Bronchial epithelial cell (primary cell): ENCODE data around the gene OSBP. TPM values are rescaled to one million over a fixed set of nuclear protein-coding genes. Genes with fewer than 3 reads are reported as not detected.

Experiments used
- DNase-seq: peaks from one replicate; pipeline ENCODE4 v3.0.0-alpha.2; 2010; ENCODE audit warnings: low read depth
- FAIRE-seq: peaks from 2 replicates; lab custom pipeline; 2011; peaks lifted over from hg19 to GRCh38; lab: Jason Lieb, UNC
- H3K27me3 ChIP-seq: 2 replicates; pipeline ENCODE4 v1.5.1; 2011; ENCODE audit warnings: low read length; ENCODE audit not compliant: control insufficient read depth, insufficient read depth
- H3K36me3 ChIP-seq: 2 replicates; pipeline ENCODE4 v1.5.1; 2011; ENCODE audit warnings: low read length; ENCODE audit not compliant: control insufficient read depth, insufficient read depth
- H3K4me3 ChIP-seq: 2 replicates; pipeline ENCODE4 v1.5.1; 2011; ENCODE audit warnings: mild to moderate bottlenecking, low read depth, low read length, control low read depth
- total RNA-seq: library from RNA; depleted of rRNA; stranded (reverse); fragments of >200 nt; gene quantifications from 2 replicates; pipeline ENCODE4 v1.2.1, GENCODE V29; 2014
- TF ChIP-seq, protein P1 (sequence below): IDR thresholded peaks from 2 replicates; pipeline ENCODE4 v1.5.1; 2011; ENCODE audit warnings: mild to moderate bottlenecking, moderate library complexity, low read length, control low read depth, inconsistent platforms; ENCODE audit not compliant: insufficient read depth, severe bottlenecking

Gene OSBP
- total RNA-seq, 1 donor from 2014 or later, result 32.1 TPM

DNA sequence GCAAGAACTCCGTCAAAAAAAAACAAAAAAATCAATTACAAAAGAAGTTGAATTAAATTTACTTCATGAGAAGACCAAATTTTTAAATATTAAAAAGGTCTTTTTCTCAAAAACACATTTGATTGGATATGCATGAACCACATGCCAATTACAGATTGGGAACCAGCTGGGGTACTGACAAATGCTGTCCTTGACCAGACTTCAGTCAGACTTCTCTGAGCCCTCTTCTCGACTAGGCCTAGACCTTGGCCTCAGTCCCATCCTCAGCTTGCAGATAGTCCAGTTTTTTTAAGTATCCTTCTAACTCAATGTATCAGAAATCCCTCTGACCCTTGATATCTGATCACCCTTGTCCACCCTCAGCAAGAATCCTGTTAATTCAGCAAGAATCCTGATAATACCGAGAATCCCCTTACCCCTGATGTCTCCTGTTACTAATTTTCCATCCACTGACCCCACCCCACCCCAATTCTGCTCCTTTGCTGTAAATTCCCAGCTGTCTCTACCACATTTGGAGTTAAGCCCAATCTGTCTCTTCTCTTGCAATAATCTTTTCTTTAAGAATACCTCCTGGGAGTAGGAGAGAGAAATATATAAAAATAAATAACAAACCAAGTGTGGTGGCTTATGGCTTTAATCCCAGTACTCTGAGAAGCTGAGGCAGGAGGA lies 73.3 kb downstream of the OSBP start:
- Histone ChIP-seq H3K36me3 (no peaks in the 10 kb centered on the region), H3K4me3 (no peak overlapping the region), H3K27me3 (no peaks in the 10 kb centered on the region)
- FAIRE-seq (no peak), DNase-seq (no peak)
- TF ChIP-seq, protein P1, sequence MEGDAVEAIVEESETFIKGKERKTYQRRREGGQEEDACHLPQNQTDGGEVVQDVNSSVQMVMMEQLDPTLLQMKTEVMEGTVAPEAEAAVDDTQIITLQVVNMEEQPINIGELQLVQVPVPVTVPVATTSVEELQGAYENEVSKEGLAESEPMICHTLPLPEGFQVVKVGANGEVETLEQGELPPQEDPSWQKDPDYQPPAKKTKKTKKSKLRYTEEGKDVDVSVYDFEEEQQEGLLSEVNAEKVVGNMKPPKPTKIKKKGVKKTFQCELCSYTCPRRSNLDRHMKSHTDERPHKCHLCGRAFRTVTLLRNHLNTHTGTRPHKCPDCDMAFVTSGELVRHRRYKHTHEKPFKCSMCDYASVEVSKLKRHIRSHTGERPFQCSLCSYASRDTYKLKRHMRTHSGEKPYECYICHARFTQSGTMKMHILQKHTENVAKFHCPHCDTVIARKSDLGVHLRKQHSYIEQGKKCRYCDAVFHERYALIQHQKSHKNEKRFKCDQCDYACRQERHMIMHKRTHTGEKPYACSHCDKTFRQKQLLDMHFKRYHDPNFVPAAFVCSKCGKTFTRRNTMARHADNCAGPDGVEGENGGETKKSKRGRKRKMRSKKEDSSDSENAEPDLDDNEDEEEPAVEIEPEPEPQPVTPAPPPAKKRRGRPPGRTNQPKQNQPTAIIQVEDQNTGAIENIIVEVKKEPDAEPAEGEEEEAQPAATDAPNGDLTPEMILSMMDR, result no peak

DNA sequence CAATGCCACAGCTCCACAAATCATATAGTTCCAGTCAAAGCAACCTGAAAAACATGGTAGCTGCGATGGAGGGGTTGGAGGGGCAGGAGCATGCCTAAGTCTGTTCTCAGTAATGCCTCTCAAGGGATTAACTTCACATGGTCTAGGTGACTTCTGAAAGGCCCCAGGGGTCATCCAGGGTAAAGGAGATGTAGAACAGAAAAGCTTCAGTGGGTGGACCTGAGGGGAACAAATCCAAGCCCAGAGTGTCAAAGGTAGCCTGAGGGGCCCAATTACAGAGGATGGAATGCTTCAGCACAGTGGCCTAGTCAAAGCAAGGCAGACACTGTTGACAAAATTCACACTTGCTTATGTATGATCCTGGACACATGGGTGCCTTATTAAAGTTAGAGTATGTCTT lies 80.9 kb downstream of the OSBP start:
- FAIRE-seq (no peak), DNase-seq (no peak)
- Histone ChIP-seq H3K36me3 (no peaks in the 10 kb centered on the region), H3K4me3 (no peak overlapping the region), H3K27me3 (no peaks in the 10 kb centered on the region)
- TF ChIP-seq, protein P1, result no peak

DNA sequence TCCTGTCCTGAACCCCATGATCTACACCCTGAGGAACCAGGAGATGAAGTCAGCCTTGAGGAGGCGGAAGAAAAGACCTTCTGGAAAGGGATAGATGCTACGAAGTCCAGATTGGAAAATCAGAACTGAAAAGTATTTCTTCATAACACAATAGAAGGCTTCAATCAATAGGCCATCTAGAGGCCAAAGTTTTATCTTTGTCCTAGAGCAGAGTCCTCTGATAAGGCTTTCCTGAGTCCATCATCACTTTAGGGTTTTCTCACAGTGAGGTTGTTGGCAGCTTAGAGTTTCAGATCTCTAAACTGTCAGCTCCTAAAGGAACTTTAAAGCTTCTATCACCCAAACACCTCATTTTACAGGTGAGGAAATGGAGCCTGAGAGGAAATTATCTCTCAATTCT lies 83.0 kb downstream of the OSBP start:
- Histone ChIP-seq H3K27me3 (no peaks in the 10 kb centered on the region), H3K36me3 (no peaks in the 10 kb centered on the region), H3K4me3 (no peak overlapping the region)
- FAIRE-seq (no peak), DNase-seq (no peak)
- TF ChIP-seq, protein P1, result no peak

DNA sequence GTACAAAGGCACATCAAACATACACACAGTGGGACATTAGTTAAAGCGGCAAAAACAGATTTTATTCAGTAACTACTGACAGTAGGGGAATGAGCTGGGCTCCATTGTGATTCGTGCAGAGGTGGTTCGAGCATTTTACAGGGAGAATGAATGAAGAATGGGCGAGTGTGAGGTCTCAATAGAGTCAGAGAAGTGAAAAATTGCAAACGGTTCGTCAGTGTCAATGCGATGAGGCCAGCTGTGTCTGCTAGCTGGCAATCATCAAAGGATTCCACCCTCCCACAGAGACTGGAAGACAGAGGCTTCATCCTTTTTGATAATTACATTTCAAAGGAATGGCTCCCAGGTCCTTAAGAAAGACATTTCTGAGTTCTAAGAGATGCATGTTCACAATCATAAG lies 86.9 kb downstream of the OSBP start:
- FAIRE-seq, result peak; percentile 70
- no peaks in the 10 kb centered on the region for H3K27me3 ChIP-seq
- no peaks in the 10 kb centered on the region for H3K36me3 ChIP-seq
- TF ChIP-seq, protein P1, result no peak
- no peak overlapping the region for H3K4me3 ChIP-seq
- DNase-seq, result no peak

Other genes with a start within 250 kb of the OSBP start
- not detected in 2 replicates for gene OR5A2, start 189.4 kb downstream of the OSBP start, total RNA-seq
- gene OR5A1, start 179.3 kb downstream of the OSBP start, total RNA-seq, result not detected in 2 replicates
- not detected in 2 replicates for gene OR4D6, start 158.8 kb downstream of the OSBP start, total RNA-seq
- gene OR4D10, start 142.5 kb downstream of the OSBP start, total RNA-seq, result not detected in 2 replicates
- gene OR4D11, start 112.2 kb downstream of the OSBP start, total RNA-seq, result not detected in 2 replicates
- not detected in 2 replicates for gene OR4D9, start 104.2 kb downstream of the OSBP start, total RNA-seq
- 3.7 and 5.6 TPM in 2 replicates for gene PATL1, start 53.3 kb upstream of the OSBP start, total RNA-seq
- gene OR10V1, start 98.1 kb upstream of the OSBP start, total RNA-seq, result not detected in 2 replicates
- 53.3 and 53.4 TPM in 2 replicates for gene STX3, start 139.6 kb upstream of the OSBP start, total RNA-seq
- 17.4 and 23.3 TPM in 2 replicates for gene MRPL16, start 195.0 kb upstream of the OSBP start, total RNA-seq
- not detected in 2 replicates for gene CBLIF, start 229.7 kb upstream of the OSBP start, total RNA-seq